H9 (cell line): Measurements from ENCODE around the gene DARS1. TPM values are rescaled to one million over a fixed set of nuclear protein-coding genes. Genes with fewer than 3 reads are reported as not detected.

Experiments
- DNase-seq: peaks from one replicate; pipeline ENCODE4 v3.0.0-alpha.2; 2017
- H2AFZ ChIP-seq: one replicate; pipeline ENCODE4 v1.6.1; 2013; ENCODE audit warnings: mild to moderate bottlenecking, low read length, control low read depth, moderate library complexity
- H2AK5ac ChIP-seq: 2 replicates; pipeline ENCODE4 v1.6.1; 2013; ENCODE audit warnings: low read length, control low read depth, mixed read lengths; ENCODE audit not compliant: insufficient read length
- H2BK120ac ChIP-seq: one replicate; pipeline ENCODE4 v1.6.1; 2013; ENCODE audit warnings: low read depth, mild to moderate bottlenecking, low read length, control low read depth, inconsistent platforms; ENCODE audit not compliant: poor library complexity, severe bottlenecking
- H2BK12ac ChIP-seq: 2 replicates; pipeline ENCODE4 v1.6.1; 2013; ENCODE audit warnings: low read length, control low read depth, mixed read lengths, low read depth; ENCODE audit not compliant: insufficient read length
- H2BK15ac ChIP-seq: 2 replicates; pipeline ENCODE4 v1.6.1; 2013; ENCODE audit warnings: low read depth, low read length, control low read depth
- H2BK20ac ChIP-seq: one replicate; pipeline ENCODE4 v1.6.1; 2013; ENCODE audit warnings: low read depth, mild to moderate bottlenecking, low read length, control low read depth, inconsistent platforms; ENCODE audit not compliant: poor library complexity, severe bottlenecking
- H2BK5ac ChIP-seq: 2 replicates; pipeline ENCODE4 v1.6.1; 2013; ENCODE audit warnings: low read length, control low read depth, mixed read lengths; ENCODE audit not compliant: insufficient read length
- H3K14ac ChIP-seq: 2 replicates; pipeline ENCODE4 v1.6.1; 2013; ENCODE audit warnings: low read length, control low read depth; ENCODE audit not compliant: insufficient read depth
- H3K18ac ChIP-seq: 2 replicates; pipeline ENCODE4 v1.6.1; 2013; ENCODE audit warnings: low read depth, mild to moderate bottlenecking, mixed read lengths, low read length, control low read depth; ENCODE audit not compliant: insufficient read length
- H3K23ac ChIP-seq: 2 replicates; pipeline ENCODE4 v1.6.1; 2013; ENCODE audit warnings: low read length, control low read depth, mixed read lengths, low read depth; ENCODE audit not compliant: insufficient read length
- H3K23me2 ChIP-seq: 2 replicates; pipeline ENCODE4 v1.6.1; 2013; ENCODE audit warnings: low read depth, mild to moderate bottlenecking, mixed read lengths, low read length, control low read depth; ENCODE audit not compliant: insufficient read length, poor library complexity, severe bottlenecking
- H3K27ac ChIP-seq: 2 replicates; pipeline ENCODE4 v1.5.1; 2013; ENCODE audit warnings: low read length, control low read depth, mixed read lengths, low read depth; ENCODE audit not compliant: insufficient read length
- H3K27me3 ChIP-seq: 2 replicates; pipeline ENCODE4 v1.6.1; 2013; ENCODE audit warnings: low read length, control low read depth, inconsistent platforms; ENCODE audit not compliant: insufficient read depth
- H3K4ac ChIP-seq: 2 replicates; pipeline ENCODE4 v1.6.1; 2013; ENCODE audit warnings: low read depth, mild to moderate bottlenecking, control low read depth, inconsistent platforms, low read length, moderate library complexity
- H3K4me1 ChIP-seq: 2 replicates; pipeline ENCODE4 v1.6.1; 2013; ENCODE audit warnings: low read length, control low read depth, inconsistent platforms; ENCODE audit not compliant: insufficient read depth
- H3K4me2 ChIP-seq: 2 replicates; pipeline ENCODE4 v1.6.1; 2013; ENCODE audit warnings: low read length, control low read depth, mixed read lengths; ENCODE audit not compliant: insufficient read length, insufficient read depth
- H3K56ac ChIP-seq: 2 replicates; pipeline ENCODE4 v1.6.1; 2013; ENCODE audit warnings: low read depth, mild to moderate bottlenecking, mixed read lengths, low read length, control low read depth; ENCODE audit not compliant: insufficient read length
- H3K79me1 ChIP-seq: 2 replicates; pipeline ENCODE4 v1.6.1; 2013; ENCODE audit warnings: low read depth, mild to moderate bottlenecking, moderate library complexity, low read length, control low read depth, inconsistent platforms; ENCODE audit not compliant: insufficient read depth, poor library complexity, severe bottlenecking
- H3K79me2 ChIP-seq: 2 replicates; pipeline ENCODE4 v1.6.1; 2013; ENCODE audit warnings: low read length, control low read depth, inconsistent platforms; ENCODE audit not compliant: insufficient read depth
- H3K9ac ChIP-seq: 2 replicates; pipeline ENCODE4 v1.6.1; 2013; ENCODE audit warnings: low read length, control low read depth, mixed read lengths; ENCODE audit not compliant: insufficient read length; ENCODE audit errors: extremely low read depth
- H3K9me3 ChIP-seq: one replicate; pipeline ENCODE4 v1.6.1; 2013; ENCODE audit warnings: low read depth, low read length, inconsistent platforms; ENCODE audit not compliant: control insufficient read depth
- H3T11ph ChIP-seq: one replicate; pipeline ENCODE4 v1.6.1; 2013; ENCODE audit warnings: mild to moderate bottlenecking, low read length, control low read depth, inconsistent platforms
- H4K20me1 ChIP-seq: one replicate; pipeline ENCODE4 v1.6.1; 2013; ENCODE audit not compliant: control insufficient read depth, insufficient read length, insufficient read depth
- H4K5ac ChIP-seq: 2 replicates; pipeline ENCODE4 v1.6.1; 2013; ENCODE audit warnings: low read depth, mild to moderate bottlenecking, mixed read lengths, low read length, control low read depth; ENCODE audit not compliant: insufficient read length
- H4K8ac ChIP-seq: replicated peaks from 2 replicates; pipeline ENCODE4 v1.6.1; 2013; ENCODE audit warnings: low read length, control low read depth, mixed read lengths, low read depth; ENCODE audit not compliant: insufficient read length
- H4K91ac ChIP-seq: 2 replicates; pipeline ENCODE4 v1.6.1; 2013; ENCODE audit warnings: low read depth, mild to moderate bottlenecking, moderate library complexity, mixed read lengths, low read length, control low read depth; ENCODE audit not compliant: insufficient read length
- H3K27ac Mint-ChIP-seq, 3 experiments: 2 replicates in 2 of 3; 3 replicates in 1 of 3; pipeline ENCODE4 v1.8.0; 2020 to 2021; ENCODE audit warnings: mixed read lengths in 3 of 3, mild to moderate bottlenecking in 1 of 3, moderate library complexity in 1 of 3
- H3K27me3 Mint-ChIP-seq: 2 replicates; pipeline ENCODE4 v1.8.0; 2021; ENCODE audit warnings: low read depth, mild to moderate bottlenecking, moderate library complexity, mixed read lengths
- H3K36me3 Mint-ChIP-seq, 3 experiments: 2 replicates in 2 of 3; 3 replicates in 1 of 3; pipeline ENCODE4 v1.8.0; 2020 to 2021; ENCODE audit warnings: low read depth in 3 of 3, mixed read lengths in 3 of 3; ENCODE audit not compliant: insufficient read depth in 1 of 3
- H3K4me1 Mint-ChIP-seq, 2 experiments: 2 replicates each; pipeline ENCODE4 v1.8.0; 2020; ENCODE audit warnings: mixed read lengths in 2 of 2
- H3K4me3 Mint-ChIP-seq, 2 experiments: 2 replicates in 1 of 2; 3 replicates in 1 of 2; pipeline ENCODE4 v1.8.0; 2020 to 2021; ENCODE audit warnings: mild to moderate bottlenecking in 2 of 2, mixed read lengths in 2 of 2, moderate library complexity in 1 of 2
- H3K9me3 Mint-ChIP-seq, 2 experiments: 2 replicates in 1 of 2; 3 replicates in 1 of 2; pipeline ENCODE4 v1.8.0; 2020; ENCODE audit warnings: mild to moderate bottlenecking in 2 of 2, mixed read lengths in 2 of 2, moderate library complexity in 1 of 2
- CTCF ChIP-seq: fragments of 200-600 bp; sonication (generic); conservative IDR thresholded peaks from 3 replicates; pipeline ENCODE4 v1.8.0; 2021; ENCODE audit warnings: antibody characterized with exemption, mild to moderate bottlenecking
- WGBS: extraction: QIAGEN DNeasy Blood & Tissue Kit; methylation state at CpG from one replicate; pipeline ENCODE4 v1.1.7; 2013; ENCODE audit warnings: missing lambda C conversion rate, low lambda C conversion rate, mixed read lengths; ENCODE audit not compliant: insufficient read length; ENCODE audit errors: extremely low coverage; 5-methylcytosine and 5-hydroxymethylcytosine counted together
- total RNA-seq: library from RNA; stranded (reverse); gene quantifications from 2 replicates; pipeline ENCODE4 v1.2.1, GENCODE V29; 2021

DARS1 gene
- total RNA-seq, 1 experiment from 2014 or later: 117 TPM

GRCh38 chr2:136021976-136022375 is 36.5 kb upstream of the DARS1 start:
- Mint-ChIP-seq H3K27me3 (peaks cover 2% of the 10 kb centered on the region; the same call in 1 of the 2 replicates), H3K4me1 (peaks cover 15 to 24% of the 10 kb centered on the region in 2 experiments), H3K4me3 (no peak overlapping the region), H3K27ac (no peak overlapping the region), H3K36me3 (0 out of 7 replicates have a peak, but pooled peaks cover 0 to 2% (median 0%) of the 10 kb centered on the region in 3 experiments), H3K9me3 (no peaks in the 10 kb centered on the region)
- Histone ChIP-seq H3K79me2 (no peaks in the 10 kb centered on the region), H4K5ac (no peak overlapping the region), H3K4me1 (no peaks in the 10 kb centered on the region), H3K4me2 (no peak overlapping the region), H3K9me3 (no peaks in the 10 kb centered on the region), H3K79me1 (no peaks in the 10 kb centered on the region), H3K27ac (no peak overlapping the region), H3K18ac (no peak overlapping the region), H3K4ac (no peak overlapping the region), H4K91ac (no peak overlapping the region), H2AFZ (no peak overlapping the region), H4K20me1 (no peaks in the 10 kb centered on the region), H2BK15ac (no peak overlapping the region), H2BK20ac (no peak overlapping the region), H2AK5ac (no peak overlapping the region), H3K9ac (no peak overlapping the region), H3K56ac (no peak overlapping the region), H2BK12ac (no peak overlapping the region), H4K8ac (no peak overlapping the region), H3K27me3 (no peaks in the 10 kb centered on the region), H3K23me2 (peaks cover 6% of the 10 kb centered on the region), H3K23ac (no peak overlapping the region), H3K14ac (no peak overlapping the region), H2BK120ac (no peak overlapping the region), H3T11ph (no peak overlapping the region), H2BK5ac (no peak overlapping the region)
- TF ChIP-seq CTCF: no peak
- WGBS: no CpG with 5 or more reads among the region's 4 CpGs
- DNase-seq: no peak
